Measurements from ENCODE around the gene TAAR5. TPM values are rescaled to one million over a fixed set of nuclear protein-coding genes. Genes with fewer than 3 reads are reported as not detected.
A peak's percentile ranks its signal among the peaks of the same experiment; 100 is the strongest.
"Not testable (repeated sequence)": the region's sequence is repeated elsewhere in the genome, so short reads cannot be mapped to it uniquely, and the experiment has no call there.

The TAAR5 gene
- total and polyA plus RNA-seq, 2 experiments from 2014 or later: not detected

- H3K4me1 ChIP-seq (ENCODE audit: low read depth): no peaks in the 10 kb centered on the region
- H3K27me3 ChIP-seq: no peaks in the 10 kb centered on the region
- H3K36me3 ChIP-seq: no peaks in the 10 kb centered on the region
- TF ChIP-seq CTCF (IDR thresholded peaks at IDR 0.05; ENCODE audit: low read depth, low read length): no peak
- H3K4me3 ChIP-seq: no peak overlapping the region
- no peaks in the 10 kb centered on the region for H3K9me3 ChIP-seq (ENCODE audit: low read depth)
- no peak for DNase-seq (ENCODE audit: low read depth in 1 of 2, low spot score in 1 of 2)
- no peak overlapping the region for H3K27ac ChIP-seq
Observed at GRCh38 chr6:132607544-132608233, 18.1 kb upstream of the TAAR5 start.

- no peaks in the 10 kb centered on the region for H3K9me3 ChIP-seq (ENCODE audit: low read depth)
- no peak overlapping the region for H3K4me3 ChIP-seq
- no peak for TF ChIP-seq CTCF (IDR thresholded peaks at IDR 0.05; ENCODE audit: low read depth, low read length)
- no peaks in the 10 kb centered on the region for H3K36me3 ChIP-seq
- no peak overlapping the region for H3K27ac ChIP-seq
- no peak for DNase-seq (ENCODE audit: low read depth in 1 of 2, low spot score in 1 of 2)
- H3K27me3 ChIP-seq: no peaks in the 10 kb centered on the region
- no peaks in the 10 kb centered on the region for H3K4me1 ChIP-seq (ENCODE audit: low read depth)
Observed at GRCh38 chr6:132604635-132605152, 15.2 kb upstream of the TAAR5 start.

- not testable (repeated sequence) for H3K36me3 ChIP-seq; H3K4me1 ChIP-seq (ENCODE audit: low read depth); H3K27ac ChIP-seq; H3K9me3 ChIP-seq (ENCODE audit: low read depth); H3K27me3 ChIP-seq; H3K4me3 ChIP-seq; DNase-seq (ENCODE audit: low read depth in 1 of 2, low spot score in 1 of 2)
Observed at GRCh38 chr6:132600900-132601299, 11.4 kb upstream of the TAAR5 start.

GRCh38 chr6:132598473-132598872 lies 8.9 kb upstream of the TAAR5 start:
- H3K27me3 ChIP-seq: no peaks in the 10 kb centered on the region
- H3K4me1 ChIP-seq (ENCODE audit: low read depth): no peaks in the 10 kb centered on the region
- no peak overlapping the region for H3K4me3 ChIP-seq
- peak; percentile 30 for TF ChIP-seq CTCF (IDR thresholded peaks at IDR 0.05; ENCODE audit: low read depth, low read length)
- no peaks in the 10 kb centered on the region for H3K36me3 ChIP-seq
- peak; percentile 2 to 34 for DNase-seq (ENCODE audit: low read depth in 1 of 2, low spot score in 1 of 2)
- H3K27ac ChIP-seq: no peak overlapping the region
- H3K9me3 ChIP-seq (ENCODE audit: low read depth): no peaks in the 10 kb centered on the region

GRCh38 chr6:132596201-132596600 lies 6.7 kb upstream of the TAAR5 start:
- no peak for TF ChIP-seq CTCF (IDR thresholded peaks at IDR 0.05; ENCODE audit: low read depth, low read length)
- Histone ChIP-seq H3K27ac (no peak overlapping the region), H3K4me1 (ENCODE audit: low read depth) (no peaks in the 10 kb centered on the region), H3K27me3 (no peaks in the 10 kb centered on the region), H3K9me3 (ENCODE audit: low read depth) (no peaks in the 10 kb centered on the region), H3K4me3 (no peak overlapping the region), H3K36me3 (no peaks in the 10 kb centered on the region)
- DNase-seq (ENCODE audit: low read depth in 1 of 2, low spot score in 1 of 2): no peak

GRCh38 chr6:132592855-132593254 lies 3.3 kb upstream of the TAAR5 start:
- Histone ChIP-seq H3K4me3 (no peak overlapping the region), H3K4me1 (ENCODE audit: low read depth) (no peaks in the 10 kb centered on the region), H3K36me3 (no peaks in the 10 kb centered on the region), H3K27me3 (no peaks in the 10 kb centered on the region), H3K9me3 (ENCODE audit: low read depth) (no peaks in the 10 kb centered on the region), H3K27ac (no peak overlapping the region)
- DNase-seq (ENCODE audit: low read depth in 1 of 2, low spot score in 1 of 2): no peak
- no peak for TF ChIP-seq CTCF (IDR thresholded peaks at IDR 0.05; ENCODE audit: low read depth, low read length)

Measured in cardiac muscle cell (in vitro differentiated cells and primary cell).